ENCODE results near the gene CDKN2D. TPM values are rescaled to one million over a fixed set of nuclear protein-coding genes. Genes with fewer than 3 reads are reported as not detected.
A peak's percentile ranks its signal among the peaks of the same experiment; 100 is the strongest.

Gene CDKN2D
- total and polyA plus RNA-seq, 2 of the 13 experiments (the other 11 are each of a cell fraction or from before 2014, with no cell fraction given), result 5.4 to 8.6 TPM

GRCh38 chr19:10552510-10553053 lies 16.2 kb downstream of the CDKN2D start (continued):
- TF ChIP-seq DZIP1 (CRISPR knock-in tag; IDR thresholded peaks at IDR 0.05) (no peak), ZNF83 (CRISPR knock-in tag; IDR thresholded peaks at IDR 0.05; ENCODE audit: borderline replicate concordance) (no peak), BCLAF1 (IDR thresholded peaks at IDR 0.05) (no peak), RBFOX2 (IDR thresholded peaks at IDR 0.05; ENCODE audit: low read depth, low read length) (peak; percentile 56; the same call in 1 of the 2 replicates)

- no peak for FAIRE-seq
- peaks cover 13 to 69% of the 10 kb centered on the region in 2 experiments for H3K36me3 ChIP-seq (replicated peaks in 1 of 2; ENCODE audit: control insufficient read depth in 1 of 2, insufficient read depth in 2 of 2, low read length in 2 of 2)
- H3K4me2 ChIP-seq (ENCODE audit: low read depth, low read length), result no peak overlapping the region
- H3K79me2 ChIP-seq (ENCODE audit: insufficient read depth, low read length), result no peaks in the 10 kb centered on the region
- no TSS peak for BruUV-seq (replicated peaks)
- 95% methylated on average over 12 of the region's 12 CpGs for WGBS (ENCODE audit: low lambda C conversion rate)
- no peak overlapping the region for H3K9ac ChIP-seq (ENCODE audit: insufficient read depth, low read depth, low read length)
- no peaks in the 10 kb centered on the region for H3K27me3 ChIP-seq (ENCODE audit: control insufficient read depth in 1 of 2, insufficient read depth in 2 of 2, low read length in 2 of 2)
- POLR2A ChIA-PET, result interaction anchor here (1.1 kb wide), 1 partner anchor 11 kb away, joined by 4 read pairs; no protein-coding TSS in a partner anchor
- no peak overlapping the region for H3K27ac ChIP-seq (ENCODE audit: extremely low read length, insufficient read depth, low read length)
- no peak overlapping the region for H2AFZ ChIP-seq (ENCODE audit: low read length)
- no peaks in the 10 kb centered on the region for H3K4me1 ChIP-seq (ENCODE audit: insufficient read depth, low read length)
- intact Hi-C loops (cut with micrococcal nuclease; ENCODE audit: unreplicated experiment) (no loop called here), in situ Hi-C loops (cut with HindIII; ENCODE audit: extremely low pct_ligation_motif_present, low pct_unique_long_range_greater_than_20kb) (no loop called here)
- ATAC-seq, result peak; percentile 14; the same call in 1 of the 3 replicates
- no peak overlapping the region for H3K4me3 ChIP-seq (replicated peaks in 1 of 3; ENCODE audit: insufficient read depth in 1 of 3, low read depth in 2 of 3, low read length in 3 of 3)
- no peaks in the 10 kb centered on the region for H4K20me1 ChIP-seq (ENCODE audit: insufficient read depth, low read length)
- CTCF ChIA-PET (ENCODE audit: low intra/inter-chr PET ratio, low total read pairs), result no interaction called here
- DNase-seq (ENCODE audit: low spot score), result no peak
- H3K9me3 ChIP-seq (ENCODE audit: low read length), result no peaks in the 10 kb centered on the region
- no peak for TF ChIP-seq XRCC5 (optimal IDR thresholded peaks at IDR 0.05; ENCODE audit: low read length)
- TF ChIP-seq TARDBP (CRISPR knock-in tag; IDR thresholded peaks at IDR 0.05), result 0 out of 2 replicates have a peak, but pooled peaks have one; percentile 8
- no peak for TF ChIP-seq ZNF281 (CRISPR knock-in tag; IDR thresholded peaks at IDR 0.05; ENCODE audit: borderline replicate concordance)
- no peak for TF ChIP-seq ARID5B (CRISPR knock-in tag; IDR thresholded peaks at IDR 0.05)
- TF ChIP-seq RNF2 (conservative IDR thresholded peaks at IDR 0.05; ENCODE audit: low read depth), result no peak
Observed at GRCh38 chr19:10551698-10552301, 17.0 kb downstream of the CDKN2D start.

Measured in HepG2 (cell line).